Tibial nerve (tissue), 4 donors: ENCODE measurements around the gene LGALS1. TPM values are rescaled to one million over a fixed set of nuclear protein-coding genes. Genes with fewer than 3 reads are reported as not detected.
"Not testable (repeated sequence)": the region's sequence is repeated elsewhere in the genome, so short reads cannot be mapped to it uniquely, and the experiment has no call there.

Experiments
- DNase-seq, 2 donors: peaks; one replicate each; pipeline ENCODE4 v3.0.0-alpha.2; 2019; ENCODE audit warnings: low spot score in 2 of 2
- H3K27ac ChIP-seq, 4 donors: fragments of 200-600 bp; sonication (generic) in 3 of 4; one replicate each; pipeline ENCODE4 v1.5.1; 2017 to 2019; ENCODE audit warnings: mild to moderate bottlenecking in 1 of 4
- H3K27me3 ChIP-seq, 2 donors: fragments of 200-600 bp; sonication (generic) in 1 of 2; one replicate each; pipeline versions ENCODE4 v1.5.1 to v1.6.0; 2017 to 2019
- H3K36me3 ChIP-seq, 3 donors: fragments of 200-600 bp; sonication (generic); one replicate each; pipeline ENCODE4 v1.5.1; 2018 to 2019
- H3K4me1 ChIP-seq, 4 donors: fragments of 200-600 bp; sonication (generic) in 3 of 4; one replicate each; pipeline ENCODE4 v1.5.1; 2017 to 2019
- H3K4me3 ChIP-seq, 4 donors: fragments of 200-600 bp; sonication (generic) in 3 of 4; one replicate each; pipeline ENCODE4 v1.5.1; 2017 to 2019; ENCODE audit warnings: mild to moderate bottlenecking in 1 of 4, moderate library complexity in 1 of 4
- H3K9me3 ChIP-seq, 4 donors: fragments of 200-600 bp; sonication (generic) in 3 of 4; one replicate each; pipeline ENCODE4 v1.5.1; 2017 to 2019
- EP300 ChIP-seq, 2 donors: sonication (generic); formaldehyde crosslinking; IDR thresholded peaks; one replicate each; pipeline ENCODE4 v1.6.1; 2017; ENCODE audit warnings: antibody characterized with exemption in 2 of 2, mild to moderate bottlenecking in 1 of 2
- POLR2A ChIP-seq, 2 donors: fragments of 450-650 bp; IDR thresholded peaks; one replicate each; pipeline ENCODE4 v1.6.1; 2017; ENCODE audit warnings: antibody characterized with exemption in 2 of 2, mild to moderate bottlenecking in 2 of 2, moderate library complexity in 2 of 2
- WGBS, 2 donors: methylation state at CpG; one replicate each; pipeline ENCODE4 v1.1.5; 2018; 5-methylcytosine and 5-hydroxymethylcytosine counted together
- total RNA-seq, 4 donors: library from RNA; depleted of rRNA; stranded (reverse); fragments of >200 nt; gene quantifications; one replicate each; pipeline ENCODE4 v1.1.0, GENCODE V29; 2016
- TF ChIP-seq, protein P1 (sequence below), 5 experiments: fragments of 200-600 bp in 3 of 5; fragments of 450-650 bp in 2 of 5; sonication (generic) in 3 of 5; IDR thresholded peaks; one replicate each; pipeline ENCODE4 v1.5.1; 2016 to 2019; ENCODE audit warnings: antibody characterized with exemption in 5 of 5, mild to moderate bottlenecking in 3 of 5, moderate library complexity in 2 of 5

The LGALS1 gene
- total RNA-seq, 4 donors from 2014 or later = 1,362 to 3,592 (median 2,463) TPM

DNA sequence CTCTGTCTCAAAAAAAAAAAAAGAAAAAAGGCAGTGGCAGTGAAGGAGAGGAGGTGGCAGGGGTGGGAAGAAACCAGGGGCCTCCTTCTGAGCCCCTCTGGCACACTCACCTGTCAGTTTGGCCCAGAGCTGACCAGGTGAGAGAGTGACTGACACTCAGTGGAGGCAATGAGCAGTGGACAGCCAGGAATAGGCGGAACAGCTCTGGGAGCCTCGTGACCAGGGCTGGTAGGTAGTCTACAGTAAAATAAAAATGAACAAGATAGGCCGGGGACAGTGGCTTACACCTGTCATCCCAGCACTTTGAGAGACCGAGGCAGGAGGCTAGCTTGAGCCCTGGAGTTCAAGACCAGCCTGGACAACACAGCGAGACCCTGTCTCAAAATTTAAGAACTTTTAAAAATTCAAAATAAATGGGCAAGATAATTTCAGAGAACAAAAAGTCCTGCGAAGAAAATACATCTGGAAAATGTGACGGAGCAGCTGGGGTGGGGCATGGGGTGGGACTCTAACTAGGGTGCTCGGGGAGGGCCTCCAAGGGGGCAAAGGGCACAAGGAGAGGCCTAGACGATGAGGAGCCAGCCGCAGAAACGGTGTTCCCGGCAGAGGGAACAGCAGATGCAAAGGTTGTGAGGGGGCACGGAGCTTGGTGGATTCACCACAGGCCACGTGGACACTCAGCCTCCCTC, 20.7 kb upstream of the LGALS1 start:
- H3K27ac ChIP-seq = peak overlapping the region in 3 of 4 donors; percentile 55 to 73 (median 70)
- DNase-seq = no peak
- peaks cover 0 to 38% (median 16%) of the 10 kb centered on the region in 3 donors for H3K36me3 ChIP-seq
- no peaks in the 10 kb centered on the region for H3K27me3 ChIP-seq
- 65 to 76% methylated on average over 14 of the region's 14 CpGs for WGBS, 2 donors
- TF ChIP-seq POLR2A (IDR thresholded peaks at IDR 0.05) = no peak
- no peak for TF ChIP-seq EP300 (IDR thresholded peaks at IDR 0.05)
- TF ChIP-seq, protein P1, sequence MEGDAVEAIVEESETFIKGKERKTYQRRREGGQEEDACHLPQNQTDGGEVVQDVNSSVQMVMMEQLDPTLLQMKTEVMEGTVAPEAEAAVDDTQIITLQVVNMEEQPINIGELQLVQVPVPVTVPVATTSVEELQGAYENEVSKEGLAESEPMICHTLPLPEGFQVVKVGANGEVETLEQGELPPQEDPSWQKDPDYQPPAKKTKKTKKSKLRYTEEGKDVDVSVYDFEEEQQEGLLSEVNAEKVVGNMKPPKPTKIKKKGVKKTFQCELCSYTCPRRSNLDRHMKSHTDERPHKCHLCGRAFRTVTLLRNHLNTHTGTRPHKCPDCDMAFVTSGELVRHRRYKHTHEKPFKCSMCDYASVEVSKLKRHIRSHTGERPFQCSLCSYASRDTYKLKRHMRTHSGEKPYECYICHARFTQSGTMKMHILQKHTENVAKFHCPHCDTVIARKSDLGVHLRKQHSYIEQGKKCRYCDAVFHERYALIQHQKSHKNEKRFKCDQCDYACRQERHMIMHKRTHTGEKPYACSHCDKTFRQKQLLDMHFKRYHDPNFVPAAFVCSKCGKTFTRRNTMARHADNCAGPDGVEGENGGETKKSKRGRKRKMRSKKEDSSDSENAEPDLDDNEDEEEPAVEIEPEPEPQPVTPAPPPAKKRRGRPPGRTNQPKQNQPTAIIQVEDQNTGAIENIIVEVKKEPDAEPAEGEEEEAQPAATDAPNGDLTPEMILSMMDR (IDR thresholded peaks at IDR 0.05) = no peak
- no peak overlapping the region for H3K4me3 ChIP-seq
- peaks cover 0 to 21% (median 9%) of the 10 kb centered on the region in 4 donors for H3K4me1 ChIP-seq
- H3K9me3 ChIP-seq = no peaks in the 10 kb centered on the region

DNA sequence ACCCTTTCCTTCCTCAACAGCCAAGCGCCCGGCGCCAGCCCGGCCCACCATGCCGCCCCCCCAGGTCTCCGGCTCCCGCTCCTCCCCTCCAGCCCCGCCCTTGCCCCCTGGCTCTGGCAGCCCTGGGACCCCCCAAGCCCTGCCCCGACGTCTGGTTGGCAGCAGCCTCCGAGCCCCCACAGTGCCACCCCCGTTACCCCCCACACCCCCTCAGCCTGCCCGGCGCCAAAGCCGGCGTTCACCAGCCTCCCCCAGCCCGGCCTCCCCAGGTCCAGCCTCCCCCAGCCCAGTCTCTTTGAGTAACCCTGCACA, 20.2 kb upstream of the LGALS1 start:
- no peak overlapping the region for H3K4me3 ChIP-seq
- WGBS, 2 donors = 89 to 91% methylated on average over 11 to 17 of the region's 17 CpGs
- TF ChIP-seq POLR2A (IDR thresholded peaks at IDR 0.05) = no peak
- TF ChIP-seq EP300 (IDR thresholded peaks at IDR 0.05) = no peak
- TF ChIP-seq, protein P1 (IDR thresholded peaks at IDR 0.05) = no peak

DNA sequence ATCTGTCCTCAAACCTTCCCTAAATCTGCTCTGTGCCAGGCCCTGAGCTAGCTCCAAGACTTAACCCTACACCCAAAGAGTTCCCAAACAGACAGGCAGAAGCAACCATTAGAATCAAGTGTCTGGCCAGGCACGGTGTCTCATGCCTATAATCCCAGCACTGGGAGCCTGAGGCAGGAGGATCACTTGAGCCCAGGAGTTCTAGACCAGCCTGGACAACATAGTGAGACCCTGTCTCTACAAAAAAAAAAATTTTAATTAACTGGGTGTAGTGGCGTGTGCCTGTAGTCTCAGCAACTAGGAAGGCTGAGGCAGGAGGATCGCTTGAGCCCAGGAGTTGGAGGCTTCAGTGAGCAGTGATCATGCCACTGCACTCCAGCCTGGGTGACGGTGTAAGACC, 18.9 kb upstream of the LGALS1 start:
- not testable (repeated sequence) for H3K9me3 ChIP-seq, H3K27me3 ChIP-seq, DNase-seq, H3K4me3 ChIP-seq
- 85 to 95% methylated on average over 4 of the region's 4 CpGs for WGBS, 2 donors
- Histone ChIP-seq H3K36me3 (peaks cover 0 to 20% (median 8%) of the 10 kb centered on the region in 3 donors), H3K27ac (peak overlapping the region in 1 of 4 donors; percentile 73), H3K4me1 (peaks cover 0 to 40% (median 22%) of the 10 kb centered on the region in 4 donors)

More for the DNA sequence above, 20.2 kb upstream of the LGALS1 start:
- Histone ChIP-seq H3K36me3 (peaks cover 0 to 33% (median 16%) of the 10 kb centered on the region in 3 donors), H3K4me1 (peaks cover 0 to 26% (median 14%) of the 10 kb centered on the region in 4 donors), H3K27ac (peak overlapping the region in 3 of 4 donors; percentile 55 to 73 (median 70)), H3K27me3 (no peaks in the 10 kb centered on the region), H3K9me3 (no peaks in the 10 kb centered on the region)
- no peak for DNase-seq

DNA sequence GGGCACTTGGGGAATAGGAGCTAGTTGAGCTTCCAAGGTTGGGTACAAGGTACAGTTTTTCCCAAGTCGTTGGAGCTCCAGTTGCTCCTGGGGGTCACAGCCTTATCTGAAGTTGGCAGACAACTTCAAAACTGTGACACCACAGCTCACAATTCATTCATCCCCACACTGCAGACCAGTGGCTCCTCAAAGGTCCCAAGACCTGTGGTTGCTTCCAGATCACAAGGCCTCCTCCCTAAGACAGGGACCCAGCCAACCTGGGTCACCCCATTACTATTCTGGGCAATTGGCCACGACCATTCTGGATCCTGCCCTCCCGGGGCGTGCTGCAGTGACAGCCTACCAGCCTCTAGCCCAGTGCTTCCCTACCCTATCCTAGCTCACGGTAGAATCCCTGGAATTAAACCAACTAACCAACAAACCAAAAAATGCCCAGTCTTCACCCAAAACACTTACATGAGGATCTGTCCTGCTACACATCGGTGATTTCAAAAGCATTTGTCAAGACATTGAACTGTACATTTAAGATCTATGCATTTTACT, 17.8 kb upstream of the LGALS1 start:
- Histone ChIP-seq H3K27me3 (no peaks in the 10 kb centered on the region), H3K36me3 (peaks cover 0 to 14% (median 0%) of the 10 kb centered on the region in 3 donors), H3K4me1 (peaks cover 0 to 50% (median 25%) of the 10 kb centered on the region in 4 donors), H3K27ac (peak overlapping the region; percentile 71 to 90 (median 80)), H3K4me3 (peak overlapping the region; percentile 23 to 83 (median 36)), H3K9me3 (no peaks in the 10 kb centered on the region)
- no peak for DNase-seq
- 3 to 15% methylated on average over 6 of the region's 6 CpGs for WGBS, 2 donors
- no peak for TF ChIP-seq EP300 (IDR thresholded peaks at IDR 0.05)
- TF ChIP-seq, protein P1 (IDR thresholded peaks at IDR 0.05) = no peak
- no peak for TF ChIP-seq POLR2A (IDR thresholded peaks at IDR 0.05)

DNA sequence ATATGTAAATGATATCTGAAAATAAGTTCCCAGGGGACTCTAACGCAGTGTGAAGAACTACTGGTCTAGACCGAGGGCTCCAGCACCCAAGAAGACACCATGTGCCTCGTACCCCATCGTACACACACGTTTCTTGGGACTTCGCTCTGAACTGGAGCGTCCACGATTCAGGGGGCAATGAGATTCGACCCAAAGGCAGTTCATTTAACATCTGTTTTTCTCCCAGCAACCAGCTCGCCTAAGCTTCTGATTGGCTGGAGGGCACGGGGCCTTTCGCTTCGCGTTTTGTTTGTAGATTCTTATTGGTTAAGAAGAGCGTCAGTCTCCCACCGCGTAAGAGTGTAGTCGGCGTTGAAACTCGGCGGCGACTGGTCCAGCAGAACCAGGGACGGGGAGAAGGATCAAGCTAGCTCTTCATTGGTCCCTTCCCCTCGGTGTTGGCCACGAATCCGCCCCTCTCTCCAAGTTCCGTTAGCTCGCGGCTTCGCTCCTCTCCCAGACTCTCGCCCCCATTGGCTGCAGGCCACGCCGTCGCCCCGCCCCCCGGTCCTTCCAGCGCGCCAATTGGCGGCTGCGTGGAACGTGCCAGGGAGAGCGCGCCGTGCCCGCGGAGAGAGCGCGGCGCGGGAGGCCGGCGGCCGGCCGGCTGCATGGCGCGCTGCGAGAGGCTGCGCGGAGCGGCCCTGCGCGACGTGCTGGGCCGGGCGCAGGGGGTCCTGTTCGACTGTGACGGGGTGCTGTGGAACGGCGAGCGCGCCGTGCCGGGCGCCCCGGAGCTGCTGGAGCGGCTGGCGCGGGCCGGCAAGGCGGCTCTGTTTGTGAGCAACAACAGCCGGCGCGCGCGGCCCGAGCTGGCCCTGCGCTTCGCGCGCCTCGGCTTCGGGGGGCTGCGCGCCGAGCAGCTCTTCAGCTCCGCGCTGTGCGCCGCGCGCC, 17.0 kb upstream of the LGALS1 start, which contains the start of gene PDXP:
TSS of gene PDXP (plus strand) at position 591 of the 933 bp plus-strand sequence. CDS start at position 651, 60 bp downstream.
- H3K36me3 ChIP-seq = peaks cover 0 to 6% (median 0%) of the 10 kb centered on the region in 3 donors
- WGBS, 2 donors = 0 to 1% methylated on average over 33 to 36 of the region's 101 CpGs
- peak within 1 kb of the TSS; percentile 71 to 90 (median 86) for H3K27ac ChIP-seq
- peaks cover 0 to 53% (median 25%) of the 10 kb centered on the region in 4 donors for H3K4me1 ChIP-seq
- no peaks in the 10 kb centered on the region for H3K27me3 ChIP-seq
- TF ChIP-seq, protein P1 (IDR thresholded peaks at IDR 0.05) = peak in 2 of 5 experiments; percentile 30 to 40
- TF ChIP-seq POLR2A (IDR thresholded peaks at IDR 0.05) (peak; percentile 84 to 90), EP300 (IDR thresholded peaks at IDR 0.05) (peak in 1 of 2 donors; percentile 69)
- peak within 1 kb of the TSS; percentile 38 to 83 (median 58) for H3K4me3 ChIP-seq
- H3K9me3 ChIP-seq = no peaks in the 10 kb centered on the region
- DNase-seq = peak; percentile 97 to 98
